GM18507 (cell line): ENCODE results near the gene NDUFS4.
"Not testable (repeated sequence)": the region's sequence is repeated elsewhere in the genome, so short reads cannot be mapped to it uniquely, and the experiment has no call there.

ENCODE experiments used
- DNase-seq: peaks from one replicate; pipeline ENCODE4 v3.0.0; 2011; ENCODE audit warnings: low read depth; ENCODE audit not compliant: insufficient read length; ENCODE audit errors: extremely low spot score
- FAIRE-seq: peaks from 2 replicates; lab custom pipeline; 2011; peaks lifted over from hg19 to GRCh38; lab: Jason Lieb, UNC

Gene NDUFS4

GRCh38 chr5:53642061-53642460, 81.6 kb downstream of the NDUFS4 start:
- FAIRE-seq (no peak), DNase-seq (no peak)

DNA sequence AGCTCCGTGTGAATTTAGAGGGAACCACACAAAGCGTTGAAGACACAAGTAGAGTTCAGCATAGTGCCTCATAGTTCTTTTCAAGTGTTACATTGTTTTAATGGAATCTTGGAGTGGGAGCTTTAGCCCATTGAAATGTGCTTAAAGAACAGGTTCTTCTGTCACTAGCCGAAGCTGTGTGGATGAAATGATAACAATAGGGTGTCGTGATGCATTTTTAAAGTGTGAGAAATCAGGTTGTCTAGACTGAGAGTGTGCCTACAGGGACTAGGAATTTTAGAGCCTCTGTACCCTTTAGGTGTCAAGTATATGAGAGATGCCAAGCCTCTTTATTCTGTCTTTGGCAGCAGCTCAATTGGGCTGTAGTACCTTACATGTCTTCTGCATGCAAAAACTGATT, 83.0 kb downstream of the NDUFS4 start:
- no peak for FAIRE-seq

DNA sequence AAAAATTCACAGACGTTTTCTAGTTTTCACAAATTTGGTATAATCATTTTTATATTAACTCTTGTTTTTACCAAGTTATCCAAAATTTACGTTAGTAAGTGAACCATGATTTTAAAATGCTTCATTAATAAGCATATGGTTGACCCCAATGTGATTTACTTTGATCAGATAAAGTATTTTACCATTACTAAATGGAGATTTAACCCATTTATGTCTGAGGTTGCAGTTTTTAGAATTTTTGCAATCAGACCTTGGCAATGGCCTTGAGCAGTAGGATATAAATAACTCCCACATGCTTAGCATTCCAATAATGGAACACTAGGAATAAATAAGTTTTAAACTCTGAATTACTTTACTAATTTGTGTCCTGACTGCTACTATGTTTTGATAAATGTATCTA, 84.6 kb downstream of the NDUFS4 start:
- FAIRE-seq, result no peak
- DNase-seq, result no peak

More for the DNA sequence above, 83.0 kb downstream of the NDUFS4 start:
- no peak for DNase-seq

- no peak for FAIRE-seq
- no peak for DNase-seq
Observed at GRCh38 chr5:53649352-53649751, 88.9 kb downstream of the NDUFS4 start.

DNA sequence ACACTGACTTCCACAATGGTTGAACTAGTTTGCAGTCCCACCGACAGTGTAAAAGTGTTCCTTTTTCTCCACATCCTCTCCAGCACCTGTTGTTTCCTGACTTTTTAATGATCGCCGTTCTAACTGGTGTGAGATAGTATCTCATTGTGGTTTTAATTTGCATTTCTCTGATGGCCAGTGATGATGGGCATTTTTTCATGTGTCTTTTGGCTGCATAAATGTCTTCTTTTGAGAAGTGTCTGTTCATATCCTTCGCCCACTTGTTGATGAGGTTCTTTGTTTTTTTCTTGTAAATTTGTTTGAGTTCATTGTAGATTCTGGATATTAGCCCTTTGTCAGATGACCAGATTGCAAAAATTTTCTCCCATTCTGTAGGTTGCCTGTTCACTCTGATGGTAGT, 100.1 kb downstream of the NDUFS4 start:
- DNase-seq, FAIRE-seq: not testable (repeated sequence)

DNA sequence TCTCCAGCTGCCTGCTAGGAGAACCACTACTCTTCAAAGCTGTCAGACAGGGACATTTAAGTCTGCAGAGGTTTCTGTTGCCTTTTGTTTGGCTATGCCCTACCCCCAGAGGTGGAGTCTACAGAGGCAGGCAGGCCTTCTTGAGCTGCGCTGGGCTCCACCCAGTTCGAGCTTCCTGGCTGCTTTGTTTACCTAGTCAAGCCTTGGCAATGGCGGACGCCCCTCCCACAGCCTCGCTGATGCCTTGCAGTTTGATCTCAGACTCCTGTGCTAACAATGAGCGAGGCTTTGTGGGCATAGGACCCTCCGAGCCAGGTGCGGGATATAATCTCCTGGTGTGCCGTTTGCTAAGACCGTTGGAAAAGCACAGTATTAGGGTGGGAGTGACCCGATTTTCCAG, 104.9 kb downstream of the NDUFS4 start:
- FAIRE-seq, DNase-seq: not testable (repeated sequence)

DNA sequence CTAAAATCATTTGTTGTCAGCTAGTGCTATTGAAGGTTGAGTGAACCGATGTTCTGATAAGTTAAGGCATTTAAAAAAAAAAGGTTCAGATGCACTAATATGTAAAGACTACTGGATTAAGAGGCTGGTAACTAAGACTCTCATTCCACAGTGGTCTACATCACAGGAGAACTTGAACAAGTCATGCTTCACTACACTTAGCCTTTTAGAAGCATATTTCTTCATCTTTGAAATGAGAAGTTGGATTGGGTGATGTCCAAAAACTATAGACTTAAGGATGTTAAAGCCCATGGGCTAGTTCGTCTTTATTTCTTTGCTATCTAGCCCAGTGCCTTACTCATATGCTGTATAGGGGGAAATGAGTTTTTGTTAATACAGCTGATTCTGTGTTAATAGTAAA, 107.2 kb downstream of the NDUFS4 start:
- DNase-seq (no peak), FAIRE-seq (no peak)

GRCh38 chr5:53671447-53671846, 111.0 kb downstream of the NDUFS4 start:
- FAIRE-seq, result no peak
- DNase-seq, result no peak

- no peak for DNase-seq
- FAIRE-seq, result no peak
Observed at GRCh38 chr5:53674121-53674520, 113.7 kb downstream of the NDUFS4 start.

DNA sequence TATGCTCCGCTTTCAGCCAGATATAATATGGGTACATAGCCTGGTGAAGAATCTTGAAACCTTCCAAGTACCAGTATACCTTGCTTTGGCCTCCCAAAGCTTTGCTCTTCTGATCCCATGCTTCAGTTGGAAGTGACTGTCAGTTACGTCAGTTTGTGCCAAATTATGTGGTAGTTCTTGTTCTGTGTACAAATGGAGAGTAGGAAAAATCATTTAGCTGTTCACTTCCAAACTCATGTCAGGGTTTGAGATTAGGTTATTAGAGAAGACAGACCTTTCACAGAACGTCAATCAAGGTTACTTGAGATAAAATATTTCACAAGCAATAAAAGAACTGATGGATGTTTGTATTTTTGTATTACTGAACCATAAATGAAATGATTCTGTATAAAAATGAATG, 117.2 kb downstream of the NDUFS4 start:
- FAIRE-seq (no peak), DNase-seq (no peak)

GRCh38 chr5:53678981-53679660, 118.7 kb downstream of the NDUFS4 start:
- FAIRE-seq (no peak), DNase-seq (no peak)

DNA sequence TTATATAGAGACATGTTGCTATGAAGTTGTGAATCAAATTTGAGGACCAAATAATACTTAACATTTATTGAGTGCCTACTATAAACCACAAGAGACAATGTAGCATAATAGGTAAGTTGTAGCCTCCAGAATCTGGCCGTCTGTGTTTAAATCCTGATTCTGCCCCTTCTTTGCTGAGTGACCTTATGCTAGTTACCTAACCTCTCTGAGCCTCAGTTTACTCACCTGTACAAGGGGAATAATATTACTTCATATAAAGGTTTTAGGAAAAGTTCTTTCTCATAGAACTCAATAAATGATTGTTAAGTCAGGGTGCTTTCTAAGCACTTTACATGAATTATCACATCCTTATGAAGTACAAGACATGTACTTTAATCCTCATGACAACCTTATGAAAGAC, 120.6 kb downstream of the NDUFS4 start:
- no peak for FAIRE-seq
- DNase-seq, result no peak

GRCh38 chr5:53691014-53691413, 130.6 kb downstream of the NDUFS4 start:
- FAIRE-seq, result no peak
- DNase-seq, result no peak

DNA sequence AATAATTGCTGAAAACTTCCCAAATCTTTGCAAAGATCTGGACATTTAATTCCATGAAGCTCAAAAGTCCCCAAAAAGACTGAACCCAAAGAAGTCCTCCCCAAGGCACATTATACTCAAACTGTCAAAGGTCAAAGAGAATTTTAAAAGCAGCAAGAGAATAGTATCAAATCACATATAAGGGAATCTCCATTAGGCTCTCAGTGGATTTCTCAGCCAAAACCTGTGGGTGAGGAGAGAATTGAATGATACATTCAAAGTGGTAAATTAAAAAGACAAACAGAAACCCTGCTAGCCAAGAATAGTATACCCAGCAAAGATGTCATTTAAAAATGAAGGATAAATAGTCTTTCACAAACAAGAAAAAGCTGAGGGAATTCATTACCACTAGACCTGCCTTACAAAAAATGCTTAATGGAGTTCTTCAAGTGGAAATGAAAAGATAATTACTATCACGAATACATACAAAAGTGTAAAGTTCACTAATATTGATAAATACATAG, 134.1 kb downstream of the NDUFS4 start:
- DNase-seq (no peak), FAIRE-seq (no peak)

DNA sequence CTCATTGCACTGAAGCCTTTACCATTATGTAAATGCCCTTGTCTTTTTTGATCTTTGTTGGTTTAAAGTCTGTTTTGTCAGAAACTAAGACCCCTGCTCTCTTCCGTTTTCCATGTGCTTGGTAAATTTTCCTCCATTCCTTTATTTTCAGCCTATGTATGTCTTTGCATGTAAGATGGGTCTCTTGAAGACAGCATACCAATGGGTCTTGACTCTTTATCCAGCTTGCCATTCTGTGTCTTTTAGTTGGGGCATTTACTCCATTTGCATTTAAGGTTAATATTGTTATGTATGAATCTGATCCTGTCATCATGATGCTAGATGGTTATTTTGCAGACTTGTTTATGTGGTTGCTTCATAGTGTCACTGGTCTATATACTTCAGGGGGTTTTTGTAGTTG, 150.0 kb downstream of the NDUFS4 start:
- not testable (repeated sequence) for DNase-seq, FAIRE-seq

GRCh38 chr5:53712327-53712726, 151.9 kb downstream of the NDUFS4 start:
- FAIRE-seq (no peak), DNase-seq (no peak)

DNA sequence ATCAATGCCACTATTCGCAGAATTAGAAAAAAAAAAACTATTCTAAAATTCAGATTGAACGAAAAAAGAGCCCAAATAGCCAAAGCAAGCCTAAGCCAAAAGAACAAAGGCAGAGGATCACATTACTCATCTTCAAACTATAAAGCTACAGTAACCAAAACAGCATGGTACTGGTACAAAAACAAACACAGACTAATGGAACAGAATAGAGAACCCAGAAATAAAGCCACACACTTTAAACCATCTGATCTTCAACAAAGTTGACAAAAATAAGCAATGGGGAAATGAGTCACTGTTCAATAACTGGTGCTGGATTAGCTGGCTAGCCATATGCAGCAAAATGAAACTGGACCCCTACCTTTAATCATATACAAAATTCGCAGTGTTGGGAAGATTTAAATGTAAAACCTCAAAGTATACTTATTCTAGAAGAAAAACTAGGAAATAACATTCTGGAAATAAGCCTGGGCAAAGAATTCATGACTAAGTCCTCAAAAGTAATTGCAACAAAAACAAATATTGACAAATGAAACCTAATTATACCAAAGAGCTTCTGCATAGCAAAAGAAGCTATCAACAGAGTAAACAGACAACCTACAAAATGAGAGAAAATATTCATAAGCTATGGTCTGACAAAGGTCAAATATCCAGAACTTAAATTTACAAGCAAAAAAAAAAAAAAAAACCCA, 153.7 kb downstream of the NDUFS4 start:
- FAIRE-seq (no peak), DNase-seq (no peak)

- FAIRE-seq (no peak), DNase-seq (no peak)
Observed at GRCh38 chr5:53714667-53715010, 154.2 kb downstream of the NDUFS4 start.

- FAIRE-seq, result no peak
- DNase-seq, result no peak
Observed at GRCh38 chr5:53726121-53726520, 165.7 kb downstream of the NDUFS4 start.

DNA sequence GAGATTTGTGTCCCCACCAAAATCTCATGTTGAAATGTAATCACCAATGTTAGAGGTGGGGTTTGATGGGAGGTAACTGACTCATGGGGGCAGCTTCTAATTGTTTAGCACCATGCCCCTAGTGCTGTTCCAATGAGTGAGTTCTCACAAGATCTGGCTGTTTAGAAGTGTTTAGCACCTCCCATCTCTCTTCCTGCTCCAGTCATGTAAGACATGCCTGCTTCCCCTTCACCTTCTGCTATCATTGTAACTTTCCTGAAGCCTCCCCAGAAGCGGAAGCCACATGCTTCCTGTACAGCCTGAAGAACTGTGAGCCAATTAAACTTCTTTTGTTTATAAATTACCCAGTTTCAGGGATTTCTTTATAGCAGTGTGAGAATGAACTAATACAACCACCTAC, 170.5 kb downstream of the NDUFS4 start:
- FAIRE-seq (no peak), DNase-seq (no peak)
